ENCODE measurements around the gene ZFPM1.

The ZFPM1 gene

DNA sequence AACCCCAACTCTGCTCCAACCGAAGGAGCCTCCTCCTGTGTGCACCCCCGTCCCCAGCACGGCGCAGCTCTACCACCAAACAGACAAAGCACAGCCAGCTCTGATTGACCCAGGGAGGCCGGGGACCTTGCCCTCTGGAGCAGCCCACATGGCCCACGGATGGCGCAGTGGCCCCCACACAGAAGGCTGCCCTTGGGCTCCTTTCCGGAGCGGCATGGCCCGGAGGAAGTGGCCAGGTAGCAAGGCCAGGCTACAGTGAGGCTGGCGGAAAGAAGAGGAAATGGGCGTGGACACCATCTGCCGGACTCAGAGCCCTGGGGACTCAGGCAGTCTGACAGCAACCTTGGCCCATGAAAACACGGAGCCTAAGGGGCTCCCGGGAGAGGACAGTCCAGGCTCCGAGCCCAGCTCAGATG is 97.2 kb downstream of the ZFPM1 start:
- Histone ChIP-seq H3K9me3 (ENCODE audit: control insufficient read depth in 2 of 2, low read length in 2 of 2) (no peaks in the 10 kb centered on the region), H3K27me3 (ENCODE audit: control insufficient read depth in 2 of 2, insufficient read depth in 2 of 2, low read length in 2 of 2) (peaks cover 4 to 14% of the 10 kb centered on the region in 2 donors), H3K4me3 (ENCODE audit: low read length in 2 of 2) (peak overlapping the region in 1 of 2 donors; percentile 9), H3K4me1 (ENCODE audit: control insufficient read depth in 2 of 2, insufficient read depth in 2 of 2, low read length in 2 of 2) (peaks cover 2 to 3% of the 10 kb centered on the region in 2 donors), H3K36me3 (ENCODE audit: control insufficient read depth in 2 of 2, insufficient read depth in 2 of 2, low read length in 2 of 2) (no peaks in the 10 kb centered on the region), H3K9ac (ENCODE audit: low read depth in 1 of 2, low read length in 2 of 2) (no peak overlapping the region), H3K27ac (ENCODE audit: low read depth in 2 of 2, low read length in 2 of 2) (no peak overlapping the region)

DNA sequence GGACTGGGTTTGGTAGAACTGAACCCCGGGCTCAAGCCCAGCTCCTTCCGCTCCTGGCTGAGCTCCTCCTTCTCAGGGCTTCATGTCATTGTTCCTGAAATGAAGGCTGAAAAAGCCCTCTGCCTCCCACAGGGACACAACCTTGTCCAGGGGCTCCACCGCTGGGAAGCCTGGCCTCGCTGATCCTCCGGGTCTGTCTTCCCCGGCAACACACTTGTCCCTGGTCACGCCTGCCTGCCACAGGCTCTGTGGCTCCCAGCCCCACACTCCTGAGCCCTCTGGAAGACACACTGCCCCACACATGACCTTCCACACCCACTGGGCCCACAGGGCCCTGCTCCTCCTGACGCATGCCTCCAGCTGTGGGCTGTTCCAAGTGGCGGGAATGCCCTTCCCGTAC is 99.1 kb downstream of the ZFPM1 start:
- H3K27ac ChIP-seq (ENCODE audit: low read depth in 2 of 2, low read length in 2 of 2): peak overlapping the region in 1 of 2 donors; percentile 48
- H3K36me3 ChIP-seq (ENCODE audit: control insufficient read depth in 2 of 2, insufficient read depth in 2 of 2, low read length in 2 of 2): no peaks in the 10 kb centered on the region
- H3K9me3 ChIP-seq (ENCODE audit: control insufficient read depth in 2 of 2, low read length in 2 of 2): no peaks in the 10 kb centered on the region
- H3K4me3 ChIP-seq (ENCODE audit: low read length in 2 of 2): no peak overlapping the region
- H3K27me3 ChIP-seq (ENCODE audit: control insufficient read depth in 2 of 2, insufficient read depth in 2 of 2, low read length in 2 of 2): peaks cover 0 to 5% of the 10 kb centered on the region in 2 donors
- no peak overlapping the region for H3K9ac ChIP-seq (ENCODE audit: low read depth in 1 of 2, low read length in 2 of 2)
- H3K4me1 ChIP-seq (ENCODE audit: control insufficient read depth in 2 of 2, insufficient read depth in 2 of 2, low read length in 2 of 2): peaks cover 2 to 3% of the 10 kb centered on the region in 2 donors

DNA sequence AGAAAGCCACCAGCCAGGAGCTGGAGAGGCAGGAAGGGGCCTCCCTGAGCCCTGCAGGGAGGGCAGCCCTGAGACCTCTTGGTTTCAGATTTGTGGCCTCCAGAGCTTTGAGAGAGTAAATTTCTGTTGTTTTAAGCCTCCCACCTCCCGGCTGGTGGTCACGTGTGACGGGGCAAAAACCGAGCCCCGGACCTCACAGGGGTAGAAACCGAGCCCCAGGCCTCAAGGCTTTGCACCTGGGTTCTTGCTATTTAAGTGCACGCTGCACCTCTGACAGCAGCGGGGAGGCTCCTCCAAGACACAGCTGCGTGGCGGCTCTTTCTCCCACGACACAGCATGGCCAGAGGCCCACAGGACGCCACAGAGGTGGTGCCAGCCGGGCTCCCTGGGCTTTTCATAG is 99.7 kb downstream of the ZFPM1 start:
- H3K9ac ChIP-seq (ENCODE audit: low read depth in 1 of 2, low read length in 2 of 2): no peak overlapping the region
- peaks cover 0 to 5% of the 10 kb centered on the region in 2 donors for H3K27me3 ChIP-seq (ENCODE audit: control insufficient read depth in 2 of 2, insufficient read depth in 2 of 2, low read length in 2 of 2)
- no peaks in the 10 kb centered on the region for H3K36me3 ChIP-seq (ENCODE audit: control insufficient read depth in 2 of 2, insufficient read depth in 2 of 2, low read length in 2 of 2)
- H3K4me1 ChIP-seq (ENCODE audit: control insufficient read depth in 2 of 2, insufficient read depth in 2 of 2, low read length in 2 of 2): peaks cover 2 to 3% of the 10 kb centered on the region in 2 donors
- no peak overlapping the region for H3K4me3 ChIP-seq (ENCODE audit: low read length in 2 of 2)
- H3K9me3 ChIP-seq (ENCODE audit: control insufficient read depth in 2 of 2, low read length in 2 of 2): no peaks in the 10 kb centered on the region
- peak overlapping the region in 1 of 2 donors; percentile 48 for H3K27ac ChIP-seq (ENCODE audit: low read depth in 2 of 2, low read length in 2 of 2)

DNA sequence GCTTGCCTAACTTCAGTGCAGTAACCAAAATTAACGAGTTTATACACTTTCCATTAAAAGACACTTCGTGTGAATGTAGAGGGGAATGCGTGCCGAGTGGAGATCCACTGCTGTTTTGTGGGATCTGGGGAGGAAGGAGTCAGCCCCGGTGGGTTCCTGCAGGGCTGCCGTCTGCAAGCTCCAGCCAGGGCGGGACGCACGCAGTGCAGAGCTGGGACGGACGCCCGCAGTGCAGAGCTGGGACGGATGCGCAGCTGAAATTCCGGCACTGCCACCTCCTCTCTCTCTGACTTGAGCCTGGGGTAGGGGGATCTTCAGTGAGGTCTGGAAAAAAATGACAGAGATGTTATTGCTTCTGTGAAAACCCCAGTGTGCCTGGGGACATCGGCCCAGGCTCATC is 100.7 kb downstream of the ZFPM1 start:
- Histone ChIP-seq H3K4me1 (ENCODE audit: control insufficient read depth in 2 of 2, insufficient read depth in 2 of 2, low read length in 2 of 2) (peaks cover 4 to 6% of the 10 kb centered on the region in 2 donors), H3K27me3 (ENCODE audit: control insufficient read depth in 2 of 2, insufficient read depth in 2 of 2, low read length in 2 of 2) (no peaks in the 10 kb centered on the region)

DNA sequence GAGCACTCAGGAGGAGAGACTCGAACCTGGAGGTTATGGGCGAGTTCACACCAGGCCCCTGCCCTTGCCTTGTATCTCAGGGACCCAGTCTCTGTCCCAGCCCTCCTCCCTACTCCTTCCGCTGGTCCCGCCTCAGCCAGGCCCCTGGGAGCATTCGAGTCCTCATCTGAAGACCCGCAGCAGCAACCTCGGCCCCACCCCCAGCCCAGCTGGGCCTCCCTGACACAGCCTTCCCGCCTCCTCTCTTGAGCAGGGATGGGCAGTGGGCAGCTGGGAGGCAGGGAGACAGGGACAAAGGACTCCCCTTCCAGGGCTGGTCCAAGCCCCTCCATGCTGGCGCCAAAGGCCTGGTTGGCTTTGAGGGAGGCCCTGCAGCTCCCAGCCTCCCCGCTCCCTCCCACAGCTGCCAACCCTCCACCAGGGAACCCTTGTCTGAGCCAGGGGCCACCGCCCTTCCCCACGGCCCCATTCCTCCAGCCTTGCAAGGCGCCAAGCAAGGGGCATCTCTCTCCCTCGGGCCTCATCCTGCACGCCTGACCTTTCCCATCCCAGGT is 101.7 kb downstream of the ZFPM1 start:
- no peak overlapping the region for H3K4me3 ChIP-seq (ENCODE audit: low read length in 2 of 2)
- no peaks in the 10 kb centered on the region for H3K9me3 ChIP-seq (ENCODE audit: control insufficient read depth in 2 of 2, low read length in 2 of 2)
- H3K27me3 ChIP-seq (ENCODE audit: control insufficient read depth in 2 of 2, insufficient read depth in 2 of 2, low read length in 2 of 2): no peaks in the 10 kb centered on the region
- no peaks in the 10 kb centered on the region for H3K36me3 ChIP-seq (ENCODE audit: control insufficient read depth in 2 of 2, insufficient read depth in 2 of 2, low read length in 2 of 2)
- H3K4me1 ChIP-seq (ENCODE audit: control insufficient read depth in 2 of 2, insufficient read depth in 2 of 2, low read length in 2 of 2): peaks cover 6 to 9% of the 10 kb centered on the region in 2 donors
- H3K27ac ChIP-seq (ENCODE audit: low read depth in 2 of 2, low read length in 2 of 2): no peak overlapping the region
- no peak overlapping the region for H3K9ac ChIP-seq (ENCODE audit: low read depth in 1 of 2, low read length in 2 of 2)

More for the DNA sequence above, 100.7 kb downstream of the ZFPM1 start:
- no peak overlapping the region for H3K4me3 ChIP-seq (ENCODE audit: low read length in 2 of 2)
- no peak overlapping the region for H3K27ac ChIP-seq (ENCODE audit: low read depth in 2 of 2, low read length in 2 of 2)
- no peaks in the 10 kb centered on the region for H3K36me3 ChIP-seq (ENCODE audit: control insufficient read depth in 2 of 2, insufficient read depth in 2 of 2, low read length in 2 of 2)
- H3K9me3 ChIP-seq (ENCODE audit: control insufficient read depth in 2 of 2, low read length in 2 of 2): no peaks in the 10 kb centered on the region
- no peak overlapping the region for H3K9ac ChIP-seq (ENCODE audit: low read depth in 1 of 2, low read length in 2 of 2)

DNA sequence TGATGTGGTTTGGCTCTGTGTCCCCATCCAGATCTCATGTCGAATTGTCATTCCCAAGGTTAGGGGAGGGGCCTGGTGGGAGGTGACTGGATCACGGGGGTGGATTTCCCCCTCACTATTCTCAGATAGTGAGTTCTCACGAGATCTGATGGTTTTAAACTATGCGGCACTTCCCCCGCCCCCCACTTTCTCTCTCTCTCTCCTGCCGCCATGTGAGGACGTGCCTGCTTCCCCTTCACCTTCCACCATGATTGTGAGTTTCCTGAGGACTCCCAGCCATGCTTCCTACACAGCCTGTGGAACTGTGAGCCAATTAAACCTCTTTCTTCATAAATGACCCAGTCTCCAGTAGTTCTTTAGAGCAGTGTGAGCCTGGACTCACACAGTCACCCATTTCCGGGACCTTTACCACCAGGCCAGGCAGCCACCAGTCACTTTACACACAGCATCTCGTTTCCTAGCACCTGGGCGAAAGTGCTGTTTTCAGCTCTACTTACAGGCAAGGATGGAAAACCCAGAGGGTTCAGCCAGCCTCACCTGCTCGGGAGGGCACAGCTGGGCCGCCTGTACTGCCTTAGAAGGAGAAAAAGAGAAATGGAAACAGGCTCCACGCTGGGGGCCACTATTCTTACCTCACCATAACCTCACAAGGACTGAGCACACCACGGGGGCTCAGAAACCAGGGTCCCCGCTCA is 103.4 kb downstream of the ZFPM1 start:
- Histone ChIP-seq H3K36me3 (ENCODE audit: control insufficient read depth in 2 of 2, insufficient read depth in 2 of 2, low read length in 2 of 2) (no peaks in the 10 kb centered on the region), H3K27me3 (ENCODE audit: control insufficient read depth in 2 of 2, insufficient read depth in 2 of 2, low read length in 2 of 2) (no peaks in the 10 kb centered on the region), H3K4me3 (ENCODE audit: low read length in 2 of 2) (no peak overlapping the region), H3K4me1 (ENCODE audit: control insufficient read depth in 2 of 2, insufficient read depth in 2 of 2, low read length in 2 of 2) (peaks cover 4 to 9% of the 10 kb centered on the region in 2 donors), H3K27ac (ENCODE audit: low read depth in 2 of 2, low read length in 2 of 2) (no peak overlapping the region), H3K9me3 (ENCODE audit: control insufficient read depth in 2 of 2, low read length in 2 of 2) (no peaks in the 10 kb centered on the region), H3K9ac (ENCODE audit: low read depth in 1 of 2, low read length in 2 of 2) (no peak overlapping the region)

DNA sequence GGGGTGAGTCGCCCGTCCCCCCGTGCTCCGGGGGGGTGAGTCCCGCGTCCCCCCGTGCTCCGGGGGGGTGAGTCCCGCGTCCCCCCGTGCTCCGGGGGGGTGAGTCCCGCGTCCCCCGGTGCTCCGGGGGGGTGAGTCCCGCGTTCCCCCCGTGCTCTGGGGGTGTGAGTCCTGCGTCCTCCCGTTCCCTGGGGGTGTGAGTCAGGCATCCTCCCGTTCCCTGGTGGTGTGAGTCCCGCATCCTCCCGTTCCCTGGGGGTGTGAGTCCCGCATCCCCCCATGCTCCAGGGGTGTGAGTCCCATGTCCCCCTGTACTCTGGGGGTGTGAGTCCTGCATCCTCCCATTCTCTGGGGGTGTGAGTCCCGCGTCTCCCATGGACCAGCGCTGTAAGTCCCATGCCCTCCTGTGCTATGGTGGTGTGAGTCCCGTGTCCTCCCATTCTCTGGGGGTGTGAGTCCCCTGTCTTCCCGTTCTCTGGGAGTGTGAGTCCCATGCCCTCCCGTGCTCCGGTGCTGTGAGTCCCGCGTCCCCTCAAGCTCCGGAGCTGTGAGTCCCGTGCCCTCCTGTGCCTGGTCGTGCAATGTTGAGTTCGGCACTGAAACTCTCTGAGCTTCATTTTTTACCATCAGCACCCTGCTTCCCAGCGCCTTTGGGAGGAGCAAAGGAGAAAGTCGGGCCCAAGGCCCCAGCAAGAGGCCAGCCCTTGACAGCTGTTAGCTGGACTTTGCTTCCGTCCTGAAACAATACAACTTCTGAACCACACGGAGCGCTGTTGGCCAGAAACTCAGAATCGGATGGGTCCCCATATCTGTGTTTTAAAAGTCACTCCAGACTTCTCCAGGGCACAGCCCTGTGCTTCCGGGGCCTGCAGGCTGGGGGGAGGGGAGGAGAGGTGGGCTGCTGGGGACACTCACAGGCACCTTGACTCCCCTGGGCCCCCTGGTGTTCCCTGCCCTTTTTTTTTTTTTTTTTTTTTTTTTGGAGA is 105.7 kb downstream of the ZFPM1 start:
- Histone ChIP-seq H3K4me1 (ENCODE audit: control insufficient read depth in 2 of 2, insufficient read depth in 2 of 2, low read length in 2 of 2) (peaks cover 6 to 7% of the 10 kb centered on the region in 2 donors), H3K27me3 (ENCODE audit: control insufficient read depth in 2 of 2, insufficient read depth in 2 of 2, low read length in 2 of 2) (no peaks in the 10 kb centered on the region), H3K36me3 (ENCODE audit: control insufficient read depth in 2 of 2, insufficient read depth in 2 of 2, low read length in 2 of 2) (no peaks in the 10 kb centered on the region), H3K9ac (ENCODE audit: low read depth in 1 of 2, low read length in 2 of 2) (no peak overlapping the region), H3K27ac (ENCODE audit: low read depth in 2 of 2, low read length in 2 of 2) (no peak overlapping the region), H3K4me3 (ENCODE audit: low read length in 2 of 2) (peak overlapping the region in 1 of 2 donors; percentile 13), H3K9me3 (ENCODE audit: control insufficient read depth in 2 of 2, low read length in 2 of 2) (no peaks in the 10 kb centered on the region)

DNA sequence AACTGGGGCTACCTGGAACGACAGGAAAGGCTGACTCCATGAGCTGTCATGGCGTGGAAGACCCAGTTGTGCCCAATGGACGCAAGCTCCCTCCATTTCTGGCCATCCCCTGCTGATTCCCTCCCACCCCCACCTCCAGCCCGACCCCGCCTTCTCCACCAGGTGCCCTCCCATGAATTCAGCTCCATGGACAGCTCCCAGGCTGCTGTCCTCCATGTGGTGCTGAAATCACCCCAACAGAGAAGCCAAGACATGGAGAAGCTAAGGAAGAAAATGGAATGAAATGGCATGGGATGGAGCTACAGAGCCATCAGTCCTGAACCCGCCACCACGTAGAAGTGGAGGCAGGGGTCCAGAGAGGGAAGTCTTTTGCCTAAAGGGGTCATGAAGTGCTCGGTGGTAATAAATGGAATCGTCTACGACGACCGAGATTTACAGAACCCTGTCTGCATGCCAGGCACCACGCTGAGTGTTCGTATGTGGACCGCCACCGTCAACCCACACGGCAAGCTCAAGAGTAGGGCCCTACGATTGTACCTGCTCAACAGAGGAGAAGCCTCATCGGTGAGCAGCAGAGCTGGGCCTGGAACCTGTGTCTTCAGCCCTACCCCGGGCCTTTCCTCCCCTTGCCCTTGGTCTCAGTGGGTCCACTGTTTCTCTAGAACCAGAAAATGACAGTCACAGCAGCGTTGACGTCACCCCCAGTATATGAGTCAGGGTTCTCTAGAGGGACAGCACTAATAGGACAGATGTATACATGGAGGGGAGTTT is 107.8 kb downstream of the ZFPM1 start:
- Histone ChIP-seq H3K27me3 (ENCODE audit: control insufficient read depth in 2 of 2, insufficient read depth in 2 of 2, low read length in 2 of 2) (no peaks in the 10 kb centered on the region), H3K9ac (ENCODE audit: low read depth in 1 of 2, low read length in 2 of 2) (no peak overlapping the region), H3K27ac (ENCODE audit: low read depth in 2 of 2, low read length in 2 of 2) (no peak overlapping the region), H3K4me1 (ENCODE audit: control insufficient read depth in 2 of 2, insufficient read depth in 2 of 2, low read length in 2 of 2) (peaks cover 6 to 7% of the 10 kb centered on the region in 2 donors), H3K9me3 (ENCODE audit: control insufficient read depth in 2 of 2, low read length in 2 of 2) (no peaks in the 10 kb centered on the region), H3K36me3 (ENCODE audit: control insufficient read depth in 2 of 2, insufficient read depth in 2 of 2, low read length in 2 of 2) (no peaks in the 10 kb centered on the region), H3K4me3 (ENCODE audit: low read length in 2 of 2) (no peak overlapping the region)

DNA sequence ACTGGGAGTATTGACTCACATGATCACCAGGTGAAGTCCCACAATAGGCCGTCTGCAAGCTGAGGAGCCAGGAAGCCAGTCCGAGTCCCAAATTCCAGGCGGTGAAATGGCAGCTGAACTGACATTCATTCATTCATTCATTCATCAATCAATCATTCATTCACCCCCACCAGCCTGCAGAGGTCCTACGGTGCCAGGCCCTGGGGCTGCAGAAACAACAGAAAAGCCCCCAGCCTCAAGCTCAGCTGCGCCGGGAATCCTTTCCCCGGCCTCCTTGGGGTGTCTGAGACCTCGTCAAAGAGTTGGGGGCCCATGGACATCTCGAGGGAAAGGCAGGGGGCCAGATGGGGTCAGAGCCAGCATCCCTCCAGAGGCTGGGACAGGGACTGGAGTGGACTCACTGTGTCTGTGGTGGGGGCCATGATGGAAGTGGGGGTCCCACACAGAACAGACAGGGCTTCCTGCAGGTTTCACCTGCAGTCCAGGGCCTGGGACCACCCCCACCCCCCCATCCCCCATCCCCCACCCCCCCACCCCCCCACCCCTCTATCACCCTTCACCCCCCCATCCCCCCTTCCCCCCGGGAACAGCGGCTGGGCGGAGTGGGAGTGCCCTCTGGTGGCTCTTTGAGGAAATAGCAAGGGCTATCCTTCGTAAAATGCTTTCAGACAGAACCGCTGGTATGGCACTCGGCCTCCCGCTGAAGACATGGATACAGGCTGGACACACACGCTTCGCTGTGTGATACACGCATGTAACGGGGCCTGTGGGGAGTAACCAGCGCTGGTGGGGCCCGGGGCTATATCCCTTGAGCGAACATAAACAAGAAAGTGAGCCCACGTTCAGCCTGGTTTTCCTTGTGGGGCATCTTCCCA is 108.6 kb downstream of the ZFPM1 start:
- Histone ChIP-seq H3K36me3 (ENCODE audit: control insufficient read depth in 2 of 2, insufficient read depth in 2 of 2, low read length in 2 of 2) (no peaks in the 10 kb centered on the region), H3K9me3 (ENCODE audit: control insufficient read depth in 2 of 2, low read length in 2 of 2) (no peaks in the 10 kb centered on the region), H3K4me1 (ENCODE audit: control insufficient read depth in 2 of 2, insufficient read depth in 2 of 2, low read length in 2 of 2) (peaks cover 6 to 7% of the 10 kb centered on the region in 2 donors), H3K27ac (ENCODE audit: low read depth in 2 of 2, low read length in 2 of 2) (no peak overlapping the region), H3K9ac (ENCODE audit: low read depth in 1 of 2, low read length in 2 of 2) (no peak overlapping the region), H3K27me3 (ENCODE audit: control insufficient read depth in 2 of 2, insufficient read depth in 2 of 2, low read length in 2 of 2) (no peaks in the 10 kb centered on the region), H3K4me3 (ENCODE audit: low read length in 2 of 2) (peak overlapping the region; percentile 13 to 38)

Measured in mucosa of rectum (tissue), 2 donors.